GM19193 (cell line): ENCODE measurements around the gene CFAP43.

ENCODE experiments used
- POLR2A ChIP-seq: IDR thresholded peaks from 4 replicates; pipeline ENCODE4 v1.6.1; 2011; ENCODE audit not compliant: insufficient read depth, insufficient read length; ENCODE audit errors: extremely low read depth

The CFAP43 gene

GRCh38 chr10:104080762-104081161, 151.4 kb downstream of the CFAP43 start:
- TF ChIP-seq POLR2A, result no peak
